Uterus (tissue), 2 donors: ENCODE data around the gene HTT.

ENCODE experiments used
- POLR2A ChIP-seq, 2 donors: fragments of 450-650 bp; IDR thresholded peaks; one replicate each; pipeline ENCODE4 v1.6.1; 2016; ENCODE audit warnings: antibody characterized with exemption in 2 of 2, mild to moderate bottlenecking in 1 of 2, moderate library complexity in 1 of 2
- TF ChIP-seq, protein P1 (sequence below), 4 experiments: fragments of 200-600 bp in 2 of 4; fragments of 450-650 bp in 2 of 4; sonication (generic) in 2 of 4; IDR thresholded peaks; one replicate each; pipeline ENCODE4 v1.5.1; 2016 to 2019; ENCODE audit warnings: antibody characterized with exemption in 4 of 4, mild to moderate bottlenecking in 2 of 4, moderate library complexity in 1 of 4

DNA sequence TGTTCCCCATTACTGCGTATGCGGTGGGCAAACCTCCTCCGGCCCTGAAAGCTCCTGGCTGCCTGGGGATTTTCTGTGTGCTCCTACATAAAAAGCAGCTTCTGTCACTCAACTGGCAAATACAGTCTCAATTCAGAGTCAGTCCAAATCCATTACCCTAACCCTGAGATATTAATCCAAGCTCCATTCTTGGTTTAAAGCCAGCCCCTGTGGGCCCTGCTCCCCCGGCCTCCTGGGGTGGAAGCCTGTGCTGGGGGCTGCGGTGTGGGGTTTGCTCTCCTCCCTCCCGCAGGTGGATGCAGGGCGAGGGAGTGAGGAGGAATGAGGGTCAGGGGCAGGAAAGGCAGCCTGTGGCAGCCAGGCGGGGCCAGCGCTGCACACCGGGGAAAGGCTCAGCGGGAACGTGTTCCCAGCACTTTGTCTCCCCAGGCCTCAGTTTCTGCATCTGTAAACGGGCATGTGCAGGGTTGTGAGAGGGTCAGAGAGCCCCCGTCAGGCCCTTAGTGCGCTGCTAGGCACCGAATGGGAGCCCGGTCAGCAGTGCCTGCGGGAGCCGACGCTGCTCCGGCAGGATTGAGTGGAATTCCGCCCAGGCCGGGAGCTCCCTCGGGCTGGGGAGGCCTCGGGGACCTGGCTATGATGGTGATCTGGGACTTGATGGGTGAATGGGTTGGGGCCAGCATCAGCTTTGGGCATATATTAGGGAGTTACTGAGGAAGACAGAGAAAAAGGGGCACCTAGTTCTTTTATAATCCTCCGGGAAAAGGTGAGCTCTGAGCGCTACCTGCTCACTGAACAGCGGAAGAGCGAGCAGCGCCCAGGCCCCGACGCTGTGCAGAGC is 212.1 kb downstream of the HTT start:
- TF ChIP-seq, protein P1, sequence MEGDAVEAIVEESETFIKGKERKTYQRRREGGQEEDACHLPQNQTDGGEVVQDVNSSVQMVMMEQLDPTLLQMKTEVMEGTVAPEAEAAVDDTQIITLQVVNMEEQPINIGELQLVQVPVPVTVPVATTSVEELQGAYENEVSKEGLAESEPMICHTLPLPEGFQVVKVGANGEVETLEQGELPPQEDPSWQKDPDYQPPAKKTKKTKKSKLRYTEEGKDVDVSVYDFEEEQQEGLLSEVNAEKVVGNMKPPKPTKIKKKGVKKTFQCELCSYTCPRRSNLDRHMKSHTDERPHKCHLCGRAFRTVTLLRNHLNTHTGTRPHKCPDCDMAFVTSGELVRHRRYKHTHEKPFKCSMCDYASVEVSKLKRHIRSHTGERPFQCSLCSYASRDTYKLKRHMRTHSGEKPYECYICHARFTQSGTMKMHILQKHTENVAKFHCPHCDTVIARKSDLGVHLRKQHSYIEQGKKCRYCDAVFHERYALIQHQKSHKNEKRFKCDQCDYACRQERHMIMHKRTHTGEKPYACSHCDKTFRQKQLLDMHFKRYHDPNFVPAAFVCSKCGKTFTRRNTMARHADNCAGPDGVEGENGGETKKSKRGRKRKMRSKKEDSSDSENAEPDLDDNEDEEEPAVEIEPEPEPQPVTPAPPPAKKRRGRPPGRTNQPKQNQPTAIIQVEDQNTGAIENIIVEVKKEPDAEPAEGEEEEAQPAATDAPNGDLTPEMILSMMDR (IDR thresholded peaks at IDR 0.05): no peak
- no peak for TF ChIP-seq POLR2A (IDR thresholded peaks at IDR 0.05)
